CD8-positive, alpha-beta memory T cell (primary cell): ENCODE results near the gene SHROOM3. TPM values are rescaled to one million over a fixed set of nuclear protein-coding genes. Genes with fewer than 3 reads are reported as not detected.

ENCODE experiments used
- CTCF ChIA-PET: fragments of 350-600 bp; sonication (Branson Sonifier 250); formaldehyde crosslinking; loops from one replicate; lab custom pipeline; 2021; ENCODE audit warnings: antibody characterized with exemption; lab: Charles Lee
- POLR2A ChIA-PET: fragments of 350-600 bp; sonication (Branson Sonifier 250); formaldehyde crosslinking; loops from one replicate; lab custom pipeline; 2021; ENCODE audit warnings: antibody characterized with exemption; lab: Charles Lee
- DNase-seq, 5 donors: peaks; one replicate each; pipeline versions ENCODE4 v3.0.0 to v3.0.0-alpha.2; 2020 to 2022; ENCODE audit warnings: mixed read lengths in 1 of 5
- H3K27ac ChIP-seq: one replicate; pipeline ENCODE4 v1.7.0; 2013; ENCODE audit warnings: low read depth, mild to moderate bottlenecking, low read length, moderate library complexity
- H3K27me3 ChIP-seq: 2 replicates; pipeline ENCODE4 v1.7.0; 2013; ENCODE audit warnings: low read length, mild to moderate bottlenecking; ENCODE audit not compliant: insufficient read depth, poor library complexity, severe bottlenecking
- H3K36me3 ChIP-seq: 2 replicates; pipeline ENCODE4 v1.7.0; 2013; ENCODE audit warnings: mild to moderate bottlenecking, low read length, moderate library complexity; ENCODE audit not compliant: insufficient read depth
- H3K4me1 ChIP-seq: 2 replicates; pipeline ENCODE4 v1.7.0; 2013; ENCODE audit warnings: mild to moderate bottlenecking, low read length, moderate library complexity; ENCODE audit not compliant: insufficient read depth
- H3K4me3 ChIP-seq: 2 replicates; pipeline ENCODE4 v1.7.0; 2013; ENCODE audit warnings: mild to moderate bottlenecking, low read length
- H3K9me3 ChIP-seq: 2 replicates; pipeline ENCODE4 v1.7.0; 2013; ENCODE audit warnings: mild to moderate bottlenecking, low read length
- H3K27ac Mint-ChIP-seq, 8 donors: one replicate each; pipeline ENCODE4 v1.8.0; 2020 to 2021; ENCODE audit warnings: mixed read lengths in 8 of 8, mild to moderate bottlenecking in 6 of 8, inconsistent platforms in 3 of 8, moderate library complexity in 3 of 8
- H3K27me3 Mint-ChIP-seq, 2 donors: one replicate each; pipeline ENCODE4 v1.8.0; 2020 to 2021; ENCODE audit warnings: mixed read lengths in 2 of 2, mild to moderate bottlenecking in 1 of 2, moderate library complexity in 1 of 2
- H3K36me3 Mint-ChIP-seq, 3 donors: one replicate each; pipeline ENCODE4 v1.8.0; 2020 to 2021; ENCODE audit warnings: mixed read lengths in 3 of 3, inconsistent platforms in 1 of 3, mild to moderate bottlenecking in 1 of 3
- H3K4me1 Mint-ChIP-seq, 3 donors: one replicate each; pipeline ENCODE4 v1.8.0; 2020 to 2021; ENCODE audit warnings: mixed read lengths in 3 of 3, inconsistent platforms in 1 of 3, mild to moderate bottlenecking in 1 of 3
- H3K4me3 Mint-ChIP-seq, 7 donors: one replicate each; pipeline ENCODE4 v1.8.0; 2020 to 2021; ENCODE audit warnings: mixed read lengths in 7 of 7, mild to moderate bottlenecking in 6 of 7, moderate library complexity in 4 of 7, inconsistent platforms in 2 of 7
- H3K9me3 Mint-ChIP-seq, 5 donors: one replicate each; pipeline ENCODE4 v1.8.0; 2020 to 2022; ENCODE audit warnings: mixed read lengths in 5 of 5, mild to moderate bottlenecking in 3 of 5, moderate library complexity in 2 of 5, inconsistent platforms in 1 of 5
- polyA plus RNA-seq: library from polyadenylated mRNA; unstranded; fragments of 300-500 nt; fragmentation: Illumina TruSeq; gene quantifications from one replicate; pipeline ENCODE4 v1.2.3, GENCODE V29; 2021
- total RNA-seq, 2 experiments: library from RNA; stranded (reverse); gene quantifications; one replicate each; pipeline ENCODE4 v1.2.3, GENCODE V29; 2021

Gene SHROOM3
- total and polyA plus RNA-seq, 3 experiments from 2014 or later: not detected

- Histone ChIP-seq H3K27ac (no peak overlapping the region), H3K27me3 (no peaks in the 10 kb centered on the region), H3K36me3 (no peaks in the 10 kb centered on the region), H3K9me3 (no peaks in the 10 kb centered on the region), H3K4me1 (no peaks in the 10 kb centered on the region), H3K4me3 (no peak overlapping the region)
- DNase-seq: no peak
- H3K4me3 Mint-ChIP-seq: no peak overlapping the region
- H3K36me3 Mint-ChIP-seq: no peaks in the 10 kb centered on the region
- no peak overlapping the region for H3K27ac Mint-ChIP-seq
- no peaks in the 10 kb centered on the region for H3K9me3 Mint-ChIP-seq
- ChIA-PET POLR2A (no interaction called here), CTCF (no interaction called here)
- peaks cover 6 to 46% of the 10 kb centered on the region in 2 donors for H3K27me3 Mint-ChIP-seq
- H3K4me1 Mint-ChIP-seq: no peaks in the 10 kb centered on the region
Measured at GRCh38 chr4:76624241-76624681, 189.2 kb downstream of the SHROOM3 start.

GRCh38 chr4:76624931-76625715, 190.1 kb downstream of the SHROOM3 start:
- H3K4me3 ChIP-seq: no peak overlapping the region
- Mint-ChIP-seq H3K4me3 (no peak overlapping the region), H3K9me3 (no peaks in the 10 kb centered on the region), H3K27ac (no peak overlapping the region), H3K27me3 (peaks cover 3 to 42% of the 10 kb centered on the region in 2 donors), H3K4me1 (no peaks in the 10 kb centered on the region), H3K36me3 (no peaks in the 10 kb centered on the region)
- no peak overlapping the region for H3K27ac ChIP-seq
- ChIA-PET POLR2A (no interaction called here), CTCF (no interaction called here)
- H3K27me3 ChIP-seq: no peaks in the 10 kb centered on the region
- no peak for DNase-seq
- no peaks in the 10 kb centered on the region for H3K9me3 ChIP-seq
- H3K36me3 ChIP-seq: no peaks in the 10 kb centered on the region
- no peaks in the 10 kb centered on the region for H3K4me1 ChIP-seq

DNA sequence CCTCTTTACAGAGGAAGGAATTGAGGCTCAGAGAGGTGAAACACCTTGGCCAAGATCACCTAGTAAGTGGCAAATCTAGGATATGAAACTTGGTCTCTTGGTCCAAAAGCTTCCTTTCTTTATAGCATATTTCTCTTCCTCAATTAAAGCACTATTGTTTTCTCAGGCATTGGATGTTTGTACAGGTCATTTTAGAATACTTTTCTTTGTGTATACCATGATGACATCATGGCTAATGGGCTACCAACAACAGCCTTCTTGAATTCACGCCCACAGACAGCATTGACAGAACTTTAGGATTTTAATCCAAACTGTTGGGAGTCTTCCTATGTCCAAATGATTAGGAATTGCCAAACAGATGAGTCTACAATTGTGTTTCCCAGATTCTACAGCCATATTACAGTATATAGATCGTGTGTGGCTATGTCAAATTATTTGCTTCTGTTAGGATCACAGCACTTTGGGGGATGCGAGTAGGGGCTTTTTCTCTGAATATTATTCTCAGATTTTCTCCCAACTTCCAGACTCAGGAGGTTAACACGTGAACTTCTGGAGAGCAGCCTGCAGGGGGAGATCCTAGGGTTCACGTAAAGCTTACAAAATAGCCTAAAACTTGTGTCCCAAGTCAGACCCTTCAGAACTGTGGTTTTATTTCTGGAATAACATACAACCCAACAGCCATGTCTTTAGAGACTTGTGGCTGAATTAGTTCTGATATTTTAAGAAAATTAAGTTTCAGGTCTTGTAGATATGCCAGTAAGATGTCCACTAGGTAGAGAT, 191.8 kb downstream of the SHROOM3 start:
- Histone ChIP-seq H3K36me3 (no peaks in the 10 kb centered on the region), H3K4me3 (no peak overlapping the region), H3K27me3 (no peaks in the 10 kb centered on the region), H3K4me1 (no peaks in the 10 kb centered on the region), H3K9me3 (no peaks in the 10 kb centered on the region), H3K27ac (no peak overlapping the region)
- Mint-ChIP-seq H3K9me3 (peaks cover 0 to 3% (median 0%) of the 10 kb centered on the region in 5 donors), H3K27ac (no peak overlapping the region), H3K4me3 (no peak overlapping the region), H3K36me3 (no peaks in the 10 kb centered on the region), H3K4me1 (no peaks in the 10 kb centered on the region), H3K27me3 (peaks cover 6 to 51% of the 10 kb centered on the region in 2 donors)
- no peak for DNase-seq
- POLR2A ChIA-PET: no interaction called here
- CTCF ChIA-PET: no interaction called here

GRCh38 chr4:76628251-76628650, 193.2 kb downstream of the SHROOM3 start:
- no peak overlapping the region for H3K4me3 Mint-ChIP-seq
- Histone ChIP-seq H3K27me3 (no peaks in the 10 kb centered on the region), H3K27ac (no peak overlapping the region), H3K4me3 (no peak overlapping the region), H3K4me1 (no peaks in the 10 kb centered on the region), H3K9me3 (no peaks in the 10 kb centered on the region), H3K36me3 (no peaks in the 10 kb centered on the region)
- peaks cover 0 to 3% (median 0%) of the 10 kb centered on the region in 5 donors for H3K9me3 Mint-ChIP-seq
- H3K27ac Mint-ChIP-seq: no peak overlapping the region
- ChIA-PET CTCF (no interaction called here), POLR2A (no interaction called here)
- H3K27me3 Mint-ChIP-seq: peaks cover 6 to 49% of the 10 kb centered on the region in 2 donors
- no peaks in the 10 kb centered on the region for H3K4me1 Mint-ChIP-seq
- DNase-seq: no peak
- H3K36me3 Mint-ChIP-seq: no peaks in the 10 kb centered on the region

- Histone ChIP-seq H3K36me3 (no peaks in the 10 kb centered on the region), H3K4me3 (no peak overlapping the region), H3K9me3 (no peaks in the 10 kb centered on the region), H3K4me1 (no peaks in the 10 kb centered on the region), H3K27ac (no peak overlapping the region), H3K27me3 (no peaks in the 10 kb centered on the region)
- Mint-ChIP-seq H3K27ac (no peak overlapping the region), H3K9me3 (peaks cover 0 to 3% (median 0%) of the 10 kb centered on the region in 5 donors), H3K4me3 (no peak overlapping the region), H3K36me3 (no peaks in the 10 kb centered on the region), H3K27me3 (peaks cover 6 to 47% of the 10 kb centered on the region in 2 donors), H3K4me1 (no peaks in the 10 kb centered on the region)
- CTCF ChIA-PET: no interaction called here
- no peak for DNase-seq
- POLR2A ChIA-PET: no interaction called here
Measured at GRCh38 chr4:76630741-76631140, 195.7 kb downstream of the SHROOM3 start.

DNA sequence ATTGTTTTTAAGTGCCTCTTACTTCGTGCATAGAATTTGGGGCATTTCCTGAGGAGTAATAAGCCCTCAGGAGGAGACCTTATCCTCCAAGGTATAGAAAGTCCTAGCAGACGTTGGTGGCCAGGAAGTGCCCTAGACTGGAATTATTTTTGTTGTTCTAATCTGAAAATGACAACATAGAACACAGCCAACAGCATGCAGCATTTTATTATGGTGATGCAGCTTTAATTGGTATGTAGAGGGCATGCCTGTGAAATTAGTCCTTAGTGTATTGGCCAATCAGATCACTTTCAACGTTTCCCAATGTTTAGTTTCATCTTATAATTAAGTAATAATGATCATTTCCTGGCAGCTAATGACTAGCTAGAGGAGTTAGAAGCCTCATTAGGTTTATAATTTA, 199.2 kb downstream of the SHROOM3 start:
- Mint-ChIP-seq H3K36me3 (no peaks in the 10 kb centered on the region), H3K27ac (no peak overlapping the region), H3K27me3 (peaks cover 8 to 41% of the 10 kb centered on the region in 2 donors), H3K9me3 (peaks cover 0 to 3% (median 0%) of the 10 kb centered on the region in 5 donors), H3K4me3 (no peak overlapping the region), H3K4me1 (no peaks in the 10 kb centered on the region)
- Histone ChIP-seq H3K27me3 (no peaks in the 10 kb centered on the region), H3K36me3 (no peaks in the 10 kb centered on the region), H3K4me3 (no peak overlapping the region), H3K9me3 (no peaks in the 10 kb centered on the region), H3K27ac (no peak overlapping the region), H3K4me1 (no peaks in the 10 kb centered on the region)
- DNase-seq: no peak
- ChIA-PET POLR2A (no interaction called here), CTCF (no interaction called here)

DNA sequence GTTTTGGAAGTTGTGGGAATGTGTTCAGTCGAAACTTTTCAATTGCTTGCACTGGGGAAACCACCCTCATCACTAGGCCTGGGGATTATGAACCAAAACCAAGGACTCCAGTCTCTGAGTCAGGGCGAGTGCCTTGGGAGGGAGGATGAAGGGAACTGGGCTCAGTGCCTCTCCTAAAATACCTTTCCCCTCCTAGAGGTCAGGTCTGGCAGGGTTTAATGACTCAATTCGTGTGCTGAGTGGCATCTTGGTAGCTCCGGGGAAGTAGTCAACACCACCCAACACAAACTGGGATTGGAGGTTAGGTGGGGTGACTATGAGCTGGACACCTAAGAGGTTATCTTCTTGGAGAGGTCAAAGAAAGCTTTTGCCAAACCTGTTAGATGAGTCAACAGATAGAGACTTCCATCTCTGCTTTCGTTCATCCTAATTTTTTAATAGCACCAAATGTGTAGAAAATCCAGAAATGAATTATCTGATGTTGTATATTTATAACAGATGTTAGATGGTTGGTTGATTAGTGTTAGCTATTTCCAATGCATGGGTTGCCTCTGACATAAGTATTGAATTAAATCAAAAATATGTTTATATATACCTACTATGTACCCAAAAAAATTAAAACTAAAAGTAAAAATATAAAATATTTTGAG, 202.8 kb downstream of the SHROOM3 start:
- DNase-seq: no peak
- Histone ChIP-seq H3K4me1 (no peaks in the 10 kb centered on the region), H3K27me3 (no peaks in the 10 kb centered on the region), H3K27ac (no peak overlapping the region), H3K4me3 (no peak overlapping the region), H3K36me3 (no peaks in the 10 kb centered on the region), H3K9me3 (no peaks in the 10 kb centered on the region)
- CTCF ChIA-PET: no interaction called here
- Mint-ChIP-seq H3K27me3 (peaks cover 13 to 42% of the 10 kb centered on the region in 2 donors), H3K9me3 (peaks cover 0 to 2% (median 0%) of the 10 kb centered on the region in 5 donors), H3K36me3 (no peaks in the 10 kb centered on the region), H3K4me3 (no peak overlapping the region), H3K27ac (no peak overlapping the region), H3K4me1 (no peaks in the 10 kb centered on the region)
- POLR2A ChIA-PET: no interaction called here

- no peak for DNase-seq
- POLR2A ChIA-PET: no interaction called here
- H3K27ac ChIP-seq: no peak overlapping the region
- no peaks in the 10 kb centered on the region for H3K9me3 ChIP-seq
- H3K4me1 ChIP-seq: no peaks in the 10 kb centered on the region
- Mint-ChIP-seq H3K4me1 (no peaks in the 10 kb centered on the region), H3K9me3 (peaks cover 0 to 2% (median 0%) of the 10 kb centered on the region in 5 donors), H3K4me3 (no peak overlapping the region), H3K36me3 (no peaks in the 10 kb centered on the region), H3K27me3 (peaks cover 13 to 39% of the 10 kb centered on the region in 2 donors), H3K27ac (no peak overlapping the region)
- H3K36me3 ChIP-seq: no peaks in the 10 kb centered on the region
- CTCF ChIA-PET: no interaction called here
- no peaks in the 10 kb centered on the region for H3K27me3 ChIP-seq
- H3K4me3 ChIP-seq: no peak overlapping the region
Measured at GRCh38 chr4:76639288-76639687, 204.3 kb downstream of the SHROOM3 start.
